ENCODE data around the gene N4BP2L2.

DNA sequence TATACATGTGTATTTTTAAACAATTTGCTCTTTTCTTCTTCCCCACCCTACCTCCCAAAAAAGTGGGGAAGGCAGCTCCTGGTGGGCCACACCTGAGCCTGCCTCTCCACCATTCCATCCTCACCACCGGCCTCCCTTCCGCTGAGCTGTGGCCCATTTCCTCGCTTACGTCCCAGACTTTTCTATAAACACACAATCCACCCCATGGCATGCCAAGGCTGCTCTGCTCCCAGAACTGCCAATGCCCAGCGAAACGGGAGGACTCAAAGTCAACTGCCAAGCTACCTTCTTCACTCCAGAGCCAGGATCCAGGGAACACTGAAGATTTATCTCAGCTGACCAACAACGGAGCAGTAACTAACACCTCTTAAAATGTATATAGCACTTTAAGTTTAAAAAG lies 113.4 kb downstream of the N4BP2L2 start:
- no peak for TF ChIP-seq MYC (IDR thresholded peaks at IDR 0.05; ENCODE audit: low read depth, low read length)
- TF ChIP-seq, protein P1, sequence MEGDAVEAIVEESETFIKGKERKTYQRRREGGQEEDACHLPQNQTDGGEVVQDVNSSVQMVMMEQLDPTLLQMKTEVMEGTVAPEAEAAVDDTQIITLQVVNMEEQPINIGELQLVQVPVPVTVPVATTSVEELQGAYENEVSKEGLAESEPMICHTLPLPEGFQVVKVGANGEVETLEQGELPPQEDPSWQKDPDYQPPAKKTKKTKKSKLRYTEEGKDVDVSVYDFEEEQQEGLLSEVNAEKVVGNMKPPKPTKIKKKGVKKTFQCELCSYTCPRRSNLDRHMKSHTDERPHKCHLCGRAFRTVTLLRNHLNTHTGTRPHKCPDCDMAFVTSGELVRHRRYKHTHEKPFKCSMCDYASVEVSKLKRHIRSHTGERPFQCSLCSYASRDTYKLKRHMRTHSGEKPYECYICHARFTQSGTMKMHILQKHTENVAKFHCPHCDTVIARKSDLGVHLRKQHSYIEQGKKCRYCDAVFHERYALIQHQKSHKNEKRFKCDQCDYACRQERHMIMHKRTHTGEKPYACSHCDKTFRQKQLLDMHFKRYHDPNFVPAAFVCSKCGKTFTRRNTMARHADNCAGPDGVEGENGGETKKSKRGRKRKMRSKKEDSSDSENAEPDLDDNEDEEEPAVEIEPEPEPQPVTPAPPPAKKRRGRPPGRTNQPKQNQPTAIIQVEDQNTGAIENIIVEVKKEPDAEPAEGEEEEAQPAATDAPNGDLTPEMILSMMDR (IDR thresholded peaks at IDR 0.05; ENCODE audit: extremely low read depth in 1 of 2, insufficient read depth in 1 of 2, low read depth in 1 of 2, low read length in 2 of 2): no peak
- no peak for TF ChIP-seq POLR2A (IDR thresholded peaks at IDR 0.05; ENCODE audit: low read depth, low read length)
- TF ChIP-seq, protein P2, sequence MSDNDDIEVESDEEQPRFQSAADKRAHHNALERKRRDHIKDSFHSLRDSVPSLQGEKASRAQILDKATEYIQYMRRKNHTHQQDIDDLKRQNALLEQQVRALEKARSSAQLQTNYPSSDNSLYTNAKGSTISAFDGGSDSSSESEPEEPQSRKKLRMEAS (IDR thresholded peaks at IDR 0.05; ENCODE audit: insufficient read depth, insufficient read length): no peak
- TF ChIP-seq POLR2AphosphoS5 (IDR thresholded peaks at IDR 0.05; ENCODE audit: insufficient read depth, low read depth, low read length): no peak
- no peak for TF ChIP-seq EZH2 (IDR thresholded peaks at IDR 0.05; ENCODE audit: borderline replicate concordance, low read depth, low read length, severe bottlenecking)
- TF ChIP-seq FOS (IDR thresholded peaks at IDR 0.05; ENCODE audit: borderline replicate concordance, insufficient read depth, low read length): no peak
- no peak for TF ChIP-seq JUN (IDR thresholded peaks at IDR 0.05; ENCODE audit: borderline replicate concordance, insufficient read depth, insufficient read length, low read depth)
